GM21723 (cell line): ENCODE measurements around the gene CGNL1.

Experiments
- ATAC-seq: cut with Tn5 transposase; IDR thresholded peaks from one replicate; pipeline ENCODE4 v1.9.1; 2021; ENCODE audit warnings: mild to moderate bottlenecking, moderate library complexity; ENCODE audit not compliant: unreplicated experiment

Gene CGNL1

DNA sequence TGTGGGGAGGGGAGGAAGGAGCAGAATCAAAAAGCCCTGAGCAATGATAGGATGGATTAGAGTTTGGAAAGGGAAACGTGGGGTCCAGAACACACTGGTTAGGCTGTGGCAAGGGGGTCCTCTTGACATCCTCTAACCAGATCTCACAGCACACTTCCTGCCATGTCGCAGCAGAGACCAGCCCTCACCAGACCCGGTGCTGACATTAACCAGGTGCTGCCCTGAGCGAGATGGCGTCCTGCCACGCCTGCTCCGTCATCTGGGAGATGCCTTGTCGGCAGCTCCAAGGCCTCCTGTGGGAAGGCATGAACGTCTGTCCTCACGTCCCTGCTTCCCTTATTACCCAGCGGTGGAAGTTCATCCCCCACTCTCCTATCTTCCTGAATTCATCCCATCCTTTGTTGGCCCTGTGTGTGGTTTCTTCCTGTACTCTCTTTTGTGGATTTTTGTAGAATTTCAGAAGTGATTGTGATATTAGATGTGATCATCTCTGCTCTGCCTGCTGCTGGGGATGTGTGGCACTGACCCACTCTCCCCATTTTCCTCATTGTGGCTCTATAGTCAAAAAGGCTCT lies 186.0 kb downstream of the CGNL1 start:
- ATAC-seq = no peak

DNA sequence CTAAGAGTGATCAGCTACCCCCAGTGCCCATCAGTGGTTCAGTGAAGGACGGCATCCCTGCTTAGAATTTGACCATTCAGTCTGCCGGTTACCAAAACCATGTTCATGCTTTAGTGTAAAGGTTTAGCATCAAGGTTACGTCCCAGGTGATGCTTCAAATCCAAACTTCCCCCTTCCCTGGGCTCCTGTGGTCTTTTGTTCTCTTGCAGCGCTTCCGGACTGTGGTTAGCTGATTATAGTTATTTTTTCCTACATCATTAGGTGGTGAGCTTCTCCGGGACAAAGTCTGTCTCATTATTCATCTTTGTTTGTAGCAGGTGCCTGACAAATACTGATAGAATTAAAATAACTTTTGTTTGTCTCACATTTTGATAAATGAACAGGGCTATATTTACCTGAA lies 187.1 kb downstream of the CGNL1 start:
- ATAC-seq = no peak

DNA sequence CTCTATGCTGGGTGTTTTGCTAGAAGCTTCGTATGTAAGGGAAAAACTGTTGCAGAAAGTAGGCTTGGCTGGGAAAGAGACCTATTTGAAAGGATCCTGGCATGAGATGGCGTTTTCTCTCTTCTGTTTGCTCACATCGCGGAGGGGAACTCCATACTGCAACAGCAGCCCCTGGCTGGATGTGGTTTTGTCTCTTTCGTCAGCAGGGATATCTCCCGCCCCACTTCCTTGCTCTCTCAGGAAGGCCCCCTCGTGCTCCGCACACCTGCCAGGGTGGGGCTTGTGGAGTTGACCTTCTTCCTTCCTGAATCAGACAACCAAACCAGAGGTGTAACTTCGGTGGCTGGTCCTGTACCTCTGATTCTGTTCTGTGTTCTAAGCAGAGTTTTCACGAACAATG lies 189.0 kb downstream of the CGNL1 start:
- no peak for ATAC-seq

DNA sequence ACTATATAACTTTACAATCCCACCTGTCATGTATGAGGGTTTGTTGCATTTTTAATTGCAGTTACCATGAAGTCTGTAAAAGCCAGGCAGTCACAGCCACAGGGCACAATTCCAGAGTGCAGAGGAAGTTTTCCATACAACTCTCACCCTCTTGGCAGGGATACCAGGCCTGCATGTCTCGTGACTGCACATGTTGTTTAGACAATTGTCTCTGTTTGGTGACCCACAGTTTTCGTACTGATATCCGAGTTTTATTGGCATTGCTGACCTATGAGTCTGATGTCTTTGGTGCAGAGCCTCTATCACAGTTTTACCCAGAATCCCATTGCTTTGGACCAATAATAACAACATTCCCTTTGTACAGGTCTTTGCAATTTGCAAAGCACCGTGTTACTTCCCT lies 190.5 kb downstream of the CGNL1 start:
- no peak for ATAC-seq

DNA sequence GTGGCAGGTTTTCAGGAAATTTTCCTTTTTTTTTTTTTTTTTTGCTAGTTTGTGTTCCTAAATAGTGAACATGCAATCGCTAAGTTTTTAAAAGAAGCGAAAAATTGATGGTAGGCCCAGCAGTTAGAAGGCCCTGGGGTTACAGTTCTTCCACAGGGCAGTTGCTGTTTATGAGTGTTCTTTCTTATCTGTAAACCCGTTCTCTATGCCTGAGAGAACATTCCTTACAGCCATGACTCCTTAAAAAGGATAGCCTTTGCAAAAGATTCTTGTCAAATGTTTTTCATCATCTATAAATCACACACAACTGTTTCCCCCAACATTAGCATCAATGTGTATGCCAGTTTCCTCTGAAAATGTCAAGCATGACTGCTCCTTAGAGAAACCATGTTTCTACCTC lies 191.6 kb downstream of the CGNL1 start:
- ATAC-seq = no peak

DNA sequence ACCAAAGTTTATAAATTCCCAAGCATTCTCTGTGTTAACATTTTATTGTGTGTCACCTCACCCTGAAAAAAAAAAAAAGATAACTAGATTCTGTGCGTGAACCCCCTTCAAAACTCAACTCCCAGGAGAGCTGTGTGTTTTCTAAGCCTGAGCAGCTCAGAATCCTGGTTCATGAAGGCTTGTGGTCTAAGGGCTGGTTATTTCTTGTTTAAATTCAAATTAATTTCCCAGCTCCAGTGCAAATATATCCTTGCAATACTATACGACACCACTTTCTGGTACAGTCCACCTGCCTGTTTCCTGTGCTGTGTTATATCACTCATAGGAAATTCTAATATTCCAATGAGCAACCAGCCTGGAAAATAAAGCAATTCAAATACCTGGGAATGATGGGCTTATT lies 192.0 kb downstream of the CGNL1 start:
- ATAC-seq = no peak

DNA sequence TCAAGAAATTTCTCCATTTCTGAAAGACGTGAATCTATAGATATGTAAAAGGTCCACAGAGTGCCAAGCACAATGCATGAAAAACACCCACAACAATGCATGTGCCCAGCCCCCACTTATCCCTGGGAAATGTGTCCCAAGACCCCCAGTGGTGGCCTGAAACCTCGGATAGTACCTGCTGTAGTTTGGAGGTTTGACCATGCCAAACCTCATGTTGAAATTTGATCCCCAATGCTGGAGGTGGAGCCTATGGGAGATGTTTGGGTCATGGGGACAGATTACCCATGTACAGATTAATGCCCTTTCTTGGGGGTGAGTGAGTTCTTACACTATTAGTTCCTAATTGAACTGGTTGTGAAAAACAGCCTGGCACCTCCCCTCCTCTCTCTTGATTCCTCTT lies 194.0 kb downstream of the CGNL1 start:
- ATAC-seq = no peak

DNA sequence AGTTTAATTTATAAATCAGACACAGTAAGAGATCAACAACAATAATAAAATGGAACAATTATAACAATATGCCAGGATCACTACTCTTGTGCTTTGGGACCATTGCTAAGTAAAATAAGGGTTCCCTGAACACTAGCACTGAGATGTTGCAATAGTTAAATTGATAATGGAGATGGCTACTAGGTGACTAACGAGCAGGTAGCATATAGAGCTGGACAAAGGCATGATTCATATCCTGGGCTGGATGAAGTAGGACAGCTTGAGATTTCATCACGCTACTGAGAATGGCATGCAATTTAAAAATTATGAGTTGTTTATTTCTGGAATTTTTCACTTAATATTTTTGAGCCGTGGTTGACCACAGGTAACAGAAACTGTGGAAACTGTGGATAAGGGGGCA lies 194.7 kb downstream of the CGNL1 start:
- no peak for ATAC-seq

DNA sequence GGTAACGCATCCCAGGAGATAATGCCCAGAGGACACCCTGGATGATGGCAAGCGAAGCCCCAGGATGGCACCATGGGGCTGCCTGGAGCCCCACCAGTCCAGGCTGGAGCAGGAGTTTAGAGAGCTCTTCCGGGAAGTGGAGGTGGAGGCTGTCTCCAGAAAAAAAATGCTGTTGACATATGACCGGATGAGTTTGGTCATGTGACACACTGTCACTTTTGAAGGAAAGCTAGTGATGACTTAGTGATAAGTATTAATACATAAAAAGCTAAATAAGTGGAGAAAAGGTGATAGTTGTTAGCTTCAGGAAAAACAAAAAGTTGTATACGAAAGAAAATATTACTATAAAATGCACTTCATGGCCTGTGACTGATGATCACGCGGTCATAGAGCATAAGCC lies 195.4 kb downstream of the CGNL1 start:
- no peak for ATAC-seq

DNA sequence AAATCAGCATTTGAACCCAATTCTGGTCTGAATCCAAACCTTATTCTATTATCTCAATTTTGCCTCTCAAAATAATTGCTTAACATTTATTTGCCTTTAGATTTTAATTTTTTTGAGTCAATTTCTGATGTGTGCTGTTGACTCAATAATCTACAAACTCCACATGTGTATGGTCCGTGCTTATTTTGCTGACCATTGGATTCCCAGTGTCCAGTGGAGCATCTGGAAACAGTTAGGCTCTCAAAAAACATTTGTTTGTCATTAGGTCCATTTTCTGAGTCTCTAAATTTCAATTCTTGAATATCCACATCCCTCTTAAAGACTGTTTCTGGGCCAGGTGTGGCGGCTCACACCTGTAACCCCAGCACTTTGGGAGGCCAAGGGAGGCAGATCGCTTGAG lies 196.2 kb downstream of the CGNL1 start:
- no peak for ATAC-seq

DNA sequence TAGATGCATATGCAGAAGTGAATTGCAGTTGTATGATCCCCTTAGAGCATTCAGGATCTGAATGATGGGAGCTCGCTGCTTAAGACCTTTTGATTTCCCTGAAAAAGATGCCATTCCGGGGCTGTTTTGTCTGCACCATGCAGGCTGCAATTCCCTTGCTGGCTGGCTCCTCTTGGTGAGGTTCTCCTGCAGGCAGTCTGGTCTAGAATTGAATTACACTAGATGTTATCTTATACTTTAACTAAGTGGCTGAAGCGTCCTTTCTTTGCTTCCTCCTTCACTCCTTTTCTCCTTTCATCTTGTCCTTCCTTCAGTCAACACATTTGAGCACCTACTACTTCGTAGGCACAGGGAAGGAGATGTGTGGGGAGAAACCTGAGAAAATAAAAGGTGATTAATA lies 196.8 kb downstream of the CGNL1 start:
- ATAC-seq = no peak

DNA sequence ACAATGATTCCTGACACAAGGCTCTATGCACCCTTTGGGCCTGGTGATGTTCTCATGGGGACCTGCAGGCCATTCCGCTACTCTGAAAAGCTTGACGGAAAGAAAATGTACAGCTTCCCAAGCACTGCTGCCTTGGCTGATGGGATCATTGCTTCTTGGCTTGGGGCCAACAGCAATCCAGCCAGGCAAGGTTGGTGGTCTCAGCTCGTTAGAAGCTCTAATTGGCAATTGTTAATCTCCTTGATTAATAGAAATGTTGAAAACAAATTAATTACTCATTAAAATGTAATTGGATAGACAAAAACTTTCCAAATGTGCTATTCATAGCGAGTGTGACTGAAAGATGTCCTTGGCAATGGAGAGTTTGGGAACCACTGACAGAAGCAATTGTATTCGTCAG lies 199.1 kb downstream of the CGNL1 start:
- no peak for ATAC-seq

DNA sequence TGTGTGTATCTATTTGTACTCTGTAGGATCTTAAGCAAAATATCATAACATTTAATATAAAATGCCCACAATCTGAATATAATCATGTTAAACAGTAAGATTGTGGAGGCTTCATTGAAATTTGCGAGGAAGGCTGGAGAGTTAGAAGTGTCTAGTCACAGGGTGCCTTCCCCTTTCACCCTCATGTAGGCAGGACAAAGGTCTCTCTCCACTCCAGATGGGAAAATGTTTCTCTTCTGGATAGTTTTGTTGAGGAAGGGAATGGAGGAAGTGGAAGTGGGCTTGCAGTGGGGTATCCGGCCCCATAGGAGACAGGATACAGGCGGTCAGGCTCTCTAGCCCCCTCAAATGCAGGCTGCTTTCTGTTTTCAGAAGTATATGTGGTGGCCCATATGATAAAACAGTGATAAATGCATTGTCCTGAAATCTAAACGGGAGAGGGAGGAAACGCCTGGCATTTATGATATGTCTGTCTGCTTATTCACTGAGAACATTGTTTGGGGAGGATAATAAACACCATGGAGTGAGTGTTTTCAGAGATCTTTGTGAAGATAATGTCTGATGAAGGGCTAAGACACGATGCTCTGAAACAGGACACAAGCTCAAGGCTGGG lies 202.1 kb downstream of the CGNL1 start:
- ATAC-seq = no peak

DNA sequence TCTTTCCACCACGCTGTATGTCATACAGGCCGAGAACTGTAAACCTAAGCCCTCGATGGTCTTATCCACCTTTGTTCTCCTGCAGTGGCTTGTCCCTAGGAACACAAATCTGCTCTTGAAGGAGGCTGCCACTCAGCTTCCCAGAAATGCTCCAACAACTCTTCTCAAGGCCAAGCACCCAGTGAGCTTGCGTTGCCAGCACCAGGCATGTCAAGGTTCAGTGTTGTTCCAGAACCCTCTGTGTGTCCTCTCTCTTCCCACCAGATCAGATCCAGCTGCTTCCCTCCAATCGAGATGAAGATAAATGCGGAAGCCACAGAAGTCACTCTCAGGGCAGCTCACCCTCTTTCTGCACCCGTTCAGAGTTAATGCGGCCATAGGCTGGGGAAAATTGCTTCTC lies 204.1 kb downstream of the CGNL1 start:
- no peak for ATAC-seq

DNA sequence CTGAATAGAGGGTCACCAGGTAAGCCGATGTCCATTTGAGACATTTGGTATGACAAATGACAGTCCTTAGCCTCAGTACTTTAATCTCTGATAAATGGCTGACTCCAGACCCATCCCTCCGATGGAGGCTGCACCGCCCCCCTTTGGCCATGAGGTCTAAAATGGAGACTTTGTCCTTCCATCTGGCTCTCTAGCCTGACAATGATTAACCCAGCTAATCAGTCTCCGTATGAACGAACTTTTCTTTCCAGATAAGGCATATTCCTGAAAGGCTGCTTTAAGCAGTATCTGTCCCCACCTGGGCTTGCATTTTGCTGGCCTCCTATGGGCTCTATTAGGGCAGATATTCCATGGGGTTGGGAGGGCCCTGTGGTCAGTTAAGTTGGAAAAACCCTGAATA lies 204.6 kb downstream of the CGNL1 start:
- no peak for ATAC-seq

DNA sequence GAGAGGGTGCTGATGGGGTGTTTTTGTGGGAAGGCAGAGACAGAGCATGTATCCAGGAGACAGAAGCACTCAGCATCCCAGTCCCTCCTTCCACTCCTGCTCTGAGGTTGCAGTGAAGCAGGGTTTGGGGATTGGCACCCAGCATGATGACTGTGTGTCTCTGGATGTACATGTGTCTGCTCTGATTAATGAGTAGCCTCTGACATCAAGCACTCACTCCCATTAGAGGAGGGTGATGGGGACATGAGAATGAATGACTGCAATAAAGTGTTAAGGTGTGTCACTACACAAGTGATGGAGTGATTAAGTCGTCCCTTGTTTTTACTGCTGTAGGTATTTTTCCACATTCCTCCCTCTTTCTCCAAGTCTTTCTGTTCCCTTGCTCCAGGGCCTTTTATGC lies 205.8 kb downstream of the CGNL1 start:
- no peak for ATAC-seq

DNA sequence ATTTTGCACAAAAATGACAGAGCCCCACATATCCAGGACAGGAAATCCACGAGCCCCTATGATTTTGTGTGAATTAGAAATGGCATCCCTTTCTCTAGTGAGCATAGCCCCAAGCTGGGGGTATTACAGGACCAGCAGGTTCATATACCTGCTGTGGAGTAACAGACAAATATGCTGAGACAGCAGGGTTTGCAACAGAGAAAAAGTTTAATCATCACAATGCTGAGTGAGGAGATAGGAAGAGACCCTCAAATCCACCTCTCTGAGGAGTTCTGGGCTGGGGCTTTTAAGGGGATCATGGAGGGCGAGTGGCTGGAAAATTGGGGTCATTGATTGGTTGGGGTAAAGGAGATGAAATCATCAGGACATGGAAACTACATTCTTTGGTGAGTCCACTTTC lies 207.0 kb downstream of the CGNL1 start:
- ATAC-seq = no peak

DNA sequence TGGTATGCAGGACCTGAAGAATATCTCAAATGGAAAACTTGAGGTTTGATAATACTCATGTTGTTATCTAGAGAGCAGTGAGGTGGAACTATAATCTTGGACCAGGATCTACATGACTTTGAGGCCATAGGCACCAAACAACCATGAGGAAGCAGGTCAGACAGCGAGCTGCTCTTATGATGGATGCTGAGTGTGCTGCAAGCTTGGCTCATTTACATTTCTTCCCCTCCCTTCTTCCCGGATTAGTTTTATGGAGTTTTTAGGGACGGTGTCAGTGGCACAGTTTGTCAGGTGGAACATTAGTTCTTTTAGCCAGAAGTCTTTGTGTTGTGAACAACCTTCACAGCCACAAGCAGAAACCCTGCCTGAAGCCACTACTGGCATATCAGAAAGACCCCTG lies 207.4 kb downstream of the CGNL1 start:
- ATAC-seq = no peak

DNA sequence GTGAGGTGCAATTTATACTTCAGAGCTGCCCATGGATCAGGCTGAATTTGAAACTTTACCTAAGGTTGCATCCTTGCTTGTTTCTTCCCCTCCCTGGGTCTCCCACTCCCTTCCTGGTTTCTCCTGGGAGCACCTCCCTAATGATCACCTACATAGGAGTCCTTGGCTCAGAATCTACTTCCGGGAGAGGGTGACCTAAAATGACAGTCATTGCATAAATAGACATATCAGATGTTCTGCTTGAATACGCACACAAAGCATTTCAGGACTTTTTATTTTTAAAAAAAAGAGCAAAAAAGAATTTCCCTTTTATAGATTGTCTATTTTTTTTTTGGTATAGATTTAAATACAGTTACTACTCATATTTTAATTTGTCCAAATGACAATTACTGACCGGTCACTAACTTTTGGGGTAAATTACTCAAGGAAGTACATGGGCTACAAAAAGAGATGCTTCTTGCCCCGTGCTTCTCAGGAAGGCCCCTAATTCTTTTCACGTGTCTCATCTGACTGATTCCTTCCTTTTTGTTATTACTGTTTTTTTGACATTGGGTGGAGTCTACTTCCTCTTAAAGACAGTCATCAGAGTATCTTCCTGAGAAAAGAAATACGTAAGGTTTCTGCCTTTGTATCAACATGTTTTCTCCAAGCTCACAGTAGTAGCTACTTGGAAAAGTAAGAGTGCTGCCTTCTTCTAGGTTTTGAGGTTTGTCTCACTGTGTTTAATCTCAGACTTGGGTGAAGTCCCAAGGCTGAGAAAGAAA lies 210.5 kb downstream of the CGNL1 start:
- no peak for ATAC-seq

DNA sequence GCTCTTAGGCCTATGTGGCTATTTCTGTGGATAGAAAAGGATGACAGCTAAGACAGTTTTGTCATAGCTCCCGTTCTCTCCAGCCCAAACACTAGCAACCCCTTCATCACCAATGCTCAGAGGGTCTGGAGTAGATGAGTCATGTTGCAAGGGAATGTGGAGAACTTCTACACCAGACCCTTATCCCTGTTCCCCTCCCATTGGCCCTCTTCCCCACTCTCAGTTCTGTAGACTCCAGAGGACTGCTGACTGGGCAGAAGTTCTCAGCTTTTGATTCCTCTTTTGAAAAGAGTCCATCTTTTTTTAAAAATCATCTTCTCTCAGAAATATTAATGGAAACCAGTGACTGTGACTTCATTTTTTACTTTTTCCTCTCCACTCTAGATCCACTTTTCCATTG lies 213.0 kb downstream of the CGNL1 start:
- no peak for ATAC-seq

DNA sequence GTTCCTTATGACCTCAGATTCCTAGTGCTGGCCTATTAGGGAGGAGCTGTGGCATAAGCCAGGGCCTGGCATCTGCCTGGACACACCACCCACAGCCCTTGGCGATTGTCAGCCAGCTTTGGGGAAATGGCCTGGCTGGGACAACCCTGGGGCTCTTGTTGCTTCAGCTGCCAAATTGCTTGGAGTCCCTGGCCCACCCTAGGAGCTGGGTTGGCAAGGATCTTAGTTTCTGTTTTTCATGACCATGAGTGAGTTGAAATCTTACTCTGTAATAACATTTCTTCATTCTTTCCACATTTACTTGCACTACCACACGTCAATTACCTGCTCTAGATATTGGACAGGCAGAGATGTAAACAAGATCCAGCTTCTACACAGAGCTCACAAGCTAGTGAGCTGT lies 213.4 kb downstream of the CGNL1 start:
- ATAC-seq = no peak

DNA sequence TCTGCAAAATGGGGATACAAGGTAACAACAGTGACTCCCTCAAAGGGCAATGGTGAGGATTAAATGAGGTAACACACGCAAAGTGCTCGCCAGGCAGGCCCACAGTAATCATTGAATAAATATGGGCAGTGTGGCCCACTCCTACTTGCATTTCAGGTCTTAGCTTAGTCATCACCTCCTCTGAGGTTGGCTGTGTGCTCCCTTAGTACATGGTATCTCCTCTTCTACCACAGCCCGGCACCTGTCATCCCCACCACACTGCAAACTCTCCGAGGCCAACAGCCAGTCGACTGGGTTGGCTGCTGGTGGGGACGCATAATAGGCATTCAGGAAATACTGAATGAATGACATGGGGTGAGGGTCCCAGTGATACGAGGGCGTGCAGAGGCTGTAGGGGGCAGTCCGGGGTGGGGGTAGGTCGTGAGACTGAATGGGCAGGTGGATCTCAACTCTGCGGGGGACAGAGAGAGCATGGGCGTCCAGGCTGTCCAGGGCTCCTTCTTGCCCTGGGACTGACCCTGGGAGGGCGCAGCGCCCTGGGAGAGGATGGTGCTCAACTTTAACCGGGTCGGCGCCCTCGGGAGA lies 215.0 kb downstream of the CGNL1 start:
- ATAC-seq = no peak
